ENCODE data around the gene HBM.
"Not testable (repeated sequence)": the region's sequence is repeated elsewhere in the genome, so short reads cannot be mapped to it uniquely, and the experiment has no call there.

Gene HBM

DNA sequence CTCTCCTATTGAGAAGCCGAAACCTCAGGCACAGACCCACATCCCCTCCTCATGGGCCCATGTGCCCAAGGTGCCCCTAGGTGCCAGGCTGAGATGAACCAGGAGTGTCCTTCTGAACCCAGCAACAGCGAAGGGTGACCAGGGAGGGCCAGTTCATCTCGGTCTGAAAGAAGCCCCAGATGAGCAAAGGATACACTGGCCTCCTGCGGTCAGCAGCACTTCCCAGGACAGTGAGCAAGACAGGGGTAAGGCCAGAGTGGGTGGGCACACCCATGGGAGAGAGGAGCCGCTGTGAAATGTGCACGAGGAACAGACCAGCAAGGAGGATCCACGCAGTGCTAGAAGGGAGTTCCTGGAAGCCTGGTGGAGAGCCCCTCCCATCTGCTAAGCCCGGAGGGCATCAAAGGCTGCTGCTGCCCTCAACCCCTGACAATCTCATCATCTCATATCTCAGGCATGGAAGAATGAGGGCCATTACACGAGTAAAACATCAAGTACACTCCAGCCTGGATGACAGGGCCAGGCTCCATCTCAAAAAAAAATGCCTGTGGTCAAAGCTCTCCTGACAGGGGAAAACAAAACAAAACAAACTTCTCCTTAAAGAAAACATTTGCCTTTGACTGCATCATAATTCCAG, 16.6 kb upstream of the HBM start:
- DNase-seq, result no peak

DNA sequence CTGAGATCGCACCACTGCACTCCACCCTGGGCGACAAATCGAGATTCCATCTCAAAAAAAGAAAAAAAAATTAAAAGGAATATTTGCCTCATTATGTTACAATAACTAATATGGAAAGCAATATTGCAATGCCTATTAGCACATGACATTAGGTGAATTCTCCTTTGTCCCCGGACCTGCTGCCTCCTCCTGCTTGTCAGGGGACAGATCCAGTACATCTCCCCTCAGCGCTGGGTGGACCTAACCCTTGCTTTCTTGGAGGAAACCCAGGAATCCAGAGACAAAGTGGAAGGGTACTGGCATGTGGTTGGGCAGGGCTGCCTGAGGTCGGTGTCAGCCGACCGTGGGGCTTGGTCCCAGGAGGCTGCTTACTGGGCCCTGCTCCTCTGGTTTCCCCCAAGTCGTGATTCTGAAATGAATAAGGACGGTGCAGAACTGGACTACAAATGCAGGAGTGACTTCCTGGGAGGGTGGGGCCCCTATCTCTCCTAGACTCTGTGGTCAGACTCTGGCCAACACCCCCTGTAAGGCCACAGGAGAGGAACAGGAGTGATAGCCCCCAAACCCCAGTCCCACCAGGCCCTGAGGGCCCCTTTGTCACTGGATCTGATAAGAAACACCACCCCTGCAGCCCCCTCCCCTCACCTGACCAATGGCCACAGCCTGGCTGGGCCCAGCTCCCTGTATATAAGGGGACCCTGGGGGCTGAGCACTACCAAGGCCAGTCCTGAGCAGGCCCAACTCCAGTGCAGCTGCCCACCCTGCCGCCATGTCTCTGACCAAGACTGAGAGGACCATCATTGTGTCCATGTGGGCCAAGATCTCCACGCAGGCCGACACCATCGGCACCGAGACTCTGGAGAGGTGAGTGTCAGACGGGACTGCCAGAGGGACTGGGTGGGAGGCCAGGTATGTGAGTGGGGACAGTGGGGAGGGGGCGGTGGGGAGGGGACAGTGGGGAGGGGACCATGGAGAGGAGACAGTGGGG, 13.3 kb upstream of the HBM start, which contains the start of gene HBZ:
Gene HBZ, plus strand, starts transcription at position 504 of the 988 bp plus-strand sequence. Its CDS starts 266 bp downstream, at position 770.
- DNase-seq, result no peak

GRCh38 chr16:153129-153521, 12.7 kb upstream of the HBM start:
- not testable (repeated sequence) for DNase-seq

GRCh38 chr16:153550-154216, 12.1 kb upstream of the HBM start:
- DNase-seq, result not testable (repeated sequence)

DNA sequence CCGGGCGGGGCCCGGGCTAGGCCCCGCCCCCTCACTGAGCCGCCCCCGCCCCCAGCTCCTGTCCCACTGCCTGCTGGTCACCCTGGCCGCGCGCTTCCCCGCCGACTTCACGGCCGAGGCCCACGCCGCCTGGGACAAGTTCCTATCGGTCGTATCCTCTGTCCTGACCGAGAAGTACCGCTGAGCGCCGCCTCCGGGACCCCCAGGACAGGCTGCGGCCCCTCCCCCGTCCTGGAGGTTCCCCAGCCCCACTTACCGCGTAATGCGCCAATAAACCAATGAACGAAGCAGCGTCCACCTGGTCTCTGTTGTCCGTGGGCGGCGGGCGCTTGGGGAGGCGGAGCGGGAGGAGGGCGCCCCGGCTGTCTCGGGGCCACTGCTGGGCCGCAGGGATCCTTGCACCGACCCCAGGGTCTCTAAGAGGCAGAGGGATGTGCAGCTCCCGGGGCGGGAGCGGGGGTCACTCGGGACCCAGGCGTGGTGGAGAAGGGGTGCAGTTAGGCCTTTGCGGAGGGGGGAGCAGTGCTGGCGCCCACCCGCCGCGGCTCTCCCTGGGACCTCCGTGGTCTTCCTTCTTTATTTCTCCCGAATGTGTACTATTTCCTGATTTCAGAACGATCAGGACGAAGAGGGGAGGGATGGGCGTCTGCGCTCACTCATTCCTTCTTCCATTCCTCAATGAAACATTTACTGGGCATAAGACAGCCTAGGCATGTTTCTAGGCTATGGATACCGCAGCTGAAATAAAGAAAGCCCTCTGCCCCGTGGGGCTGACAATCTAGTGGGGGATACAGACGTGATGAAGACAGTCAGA, 11.4 kb upstream of the HBM start:
- peak; percentile 65 for DNase-seq

DNA sequence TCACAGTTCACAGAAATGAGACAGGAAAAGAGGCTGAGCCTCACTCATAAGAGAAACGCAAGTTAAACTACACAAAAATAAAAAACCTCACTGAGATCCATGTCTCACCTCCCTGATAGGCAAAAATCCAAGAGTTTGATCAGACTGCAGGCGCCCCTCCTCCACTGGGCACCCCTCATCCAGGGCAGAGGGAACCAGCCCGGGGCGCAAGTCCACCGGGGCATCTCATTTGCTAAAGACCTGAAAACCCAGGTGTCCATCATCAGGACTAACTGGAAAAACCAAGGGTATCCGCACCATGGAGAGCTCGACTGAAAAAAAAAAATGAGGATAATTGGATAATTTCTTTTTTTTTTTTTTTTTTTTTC, 10.8 kb upstream of the HBM start:
- no peak for DNase-seq

DNA sequence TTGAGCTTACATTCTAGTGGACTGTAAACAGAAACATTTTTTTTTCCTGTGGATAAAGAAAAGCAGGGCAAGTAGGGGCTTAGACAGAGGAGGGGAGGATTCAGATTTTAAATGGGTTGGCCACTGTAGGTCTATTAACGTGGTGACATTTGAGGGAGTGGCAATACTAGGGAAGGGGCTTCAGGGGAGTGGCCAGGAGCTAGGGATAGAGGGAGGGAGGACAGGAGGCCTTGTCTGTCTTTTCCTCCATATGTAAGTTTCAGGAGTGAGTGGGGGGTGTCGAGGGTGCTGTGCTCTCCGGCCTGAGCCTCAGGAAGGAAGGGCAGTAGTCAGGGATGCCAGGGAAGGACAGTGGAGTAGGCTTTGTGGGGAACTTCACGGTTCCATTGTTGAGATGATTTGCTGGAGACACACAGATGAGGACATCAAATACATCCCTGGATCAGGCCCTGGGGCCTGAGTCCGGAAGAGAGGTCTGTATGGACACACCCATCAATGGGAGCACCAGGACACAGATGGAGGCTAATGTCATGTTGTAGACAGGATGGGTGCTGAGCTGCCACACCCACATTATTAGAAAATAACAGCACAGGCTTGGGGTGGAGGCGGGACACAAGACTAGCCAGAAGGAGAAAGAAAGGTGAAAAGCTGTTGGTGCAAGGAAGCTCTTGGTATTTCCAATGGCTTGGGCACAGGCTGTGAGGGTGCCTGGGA, 6.5 kb upstream of the HBM start:
- no peak for DNase-seq

DNA sequence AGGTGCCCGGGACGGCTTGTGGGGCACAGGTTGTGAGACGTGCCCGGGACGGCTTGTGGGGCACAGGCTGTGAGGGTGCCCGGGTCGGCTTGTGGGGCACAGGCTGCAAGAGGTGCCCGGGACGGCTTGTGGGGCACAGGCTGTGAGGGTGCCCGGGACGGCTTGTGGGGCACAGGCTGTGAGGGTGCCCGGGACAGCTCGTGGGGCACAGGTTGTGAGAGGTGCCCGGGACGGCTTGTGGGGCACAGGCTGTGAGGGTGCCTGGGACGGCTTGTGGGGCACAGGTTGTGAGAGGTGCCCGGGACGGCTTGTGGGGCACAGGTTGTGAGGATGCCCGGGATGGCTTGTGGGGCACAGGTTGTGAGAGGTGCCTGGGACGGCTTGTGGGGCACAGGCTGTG, 5.5 kb upstream of the HBM start:
- DNase-seq, result not testable (repeated sequence)

DNA sequence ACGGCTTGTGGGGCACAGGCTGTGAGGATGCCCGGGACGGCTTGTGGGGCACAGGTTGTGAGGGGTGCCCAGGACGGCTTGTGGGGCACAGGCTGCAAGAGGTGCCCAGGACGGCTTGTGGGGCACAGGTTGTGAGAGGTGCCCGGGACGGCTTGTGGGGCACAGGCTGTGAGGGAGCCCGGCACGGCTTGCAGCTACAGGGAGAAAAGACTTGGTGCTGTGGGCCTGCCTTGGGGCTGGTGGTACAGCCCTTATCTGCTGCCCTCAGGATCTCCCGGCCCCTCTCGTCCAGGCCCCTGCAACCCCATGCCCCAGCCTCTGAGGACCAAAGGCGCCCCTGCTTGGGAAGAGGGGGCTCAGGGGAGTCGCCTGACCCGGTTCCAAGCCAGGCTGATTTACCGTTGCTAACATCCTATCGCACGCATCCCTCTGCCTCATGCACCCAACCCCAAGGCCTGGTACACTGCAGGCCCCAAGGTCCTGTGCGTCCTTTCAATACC, 5.0 kb upstream of the HBM start:
- DNase-seq, result no peak

DNA sequence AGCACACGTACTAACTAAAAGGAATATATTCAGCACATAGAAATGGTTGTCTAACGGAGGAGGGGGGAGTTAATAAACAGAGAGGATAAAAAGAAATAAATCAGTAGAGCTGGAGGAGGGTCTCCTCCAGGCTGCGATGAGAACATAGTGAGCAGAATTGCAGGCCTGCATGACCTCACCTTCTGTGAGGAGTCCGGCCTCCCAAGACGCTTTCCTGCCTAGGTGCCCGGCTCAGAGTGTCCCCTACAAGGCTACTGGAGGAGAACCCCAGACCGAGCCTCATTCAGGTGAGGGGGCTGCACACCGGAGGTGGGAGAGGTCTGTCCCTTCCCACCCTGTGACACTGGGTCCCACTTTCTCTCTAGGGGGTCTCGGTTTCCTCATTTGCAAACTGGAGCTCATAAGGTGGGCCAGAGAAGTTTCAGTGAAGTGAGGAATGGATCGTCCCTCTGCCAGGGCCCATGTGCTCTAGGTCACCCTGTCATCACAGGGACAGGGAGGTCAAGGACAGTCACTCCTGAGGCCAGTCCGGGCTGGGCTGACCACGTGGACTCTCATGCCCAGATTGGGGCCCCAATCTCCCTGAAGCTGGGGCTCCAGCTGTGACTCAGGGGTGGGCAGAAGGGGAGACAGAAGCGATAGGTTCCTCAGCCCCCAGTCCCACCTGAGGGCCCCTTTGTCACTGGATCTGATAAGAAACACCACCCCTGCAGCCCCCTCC, 3.3 kb upstream of the HBM start:
- no peak for DNase-seq

- not testable (repeated sequence) for DNase-seq
These were observed 2.6 kb upstream of the HBM start for GRCh38 chr16:163139-163538.

- not testable (repeated sequence) for DNase-seq
These were observed 2.1 kb upstream of the HBM start for GRCh38 chr16:163696-164095.

DNA sequence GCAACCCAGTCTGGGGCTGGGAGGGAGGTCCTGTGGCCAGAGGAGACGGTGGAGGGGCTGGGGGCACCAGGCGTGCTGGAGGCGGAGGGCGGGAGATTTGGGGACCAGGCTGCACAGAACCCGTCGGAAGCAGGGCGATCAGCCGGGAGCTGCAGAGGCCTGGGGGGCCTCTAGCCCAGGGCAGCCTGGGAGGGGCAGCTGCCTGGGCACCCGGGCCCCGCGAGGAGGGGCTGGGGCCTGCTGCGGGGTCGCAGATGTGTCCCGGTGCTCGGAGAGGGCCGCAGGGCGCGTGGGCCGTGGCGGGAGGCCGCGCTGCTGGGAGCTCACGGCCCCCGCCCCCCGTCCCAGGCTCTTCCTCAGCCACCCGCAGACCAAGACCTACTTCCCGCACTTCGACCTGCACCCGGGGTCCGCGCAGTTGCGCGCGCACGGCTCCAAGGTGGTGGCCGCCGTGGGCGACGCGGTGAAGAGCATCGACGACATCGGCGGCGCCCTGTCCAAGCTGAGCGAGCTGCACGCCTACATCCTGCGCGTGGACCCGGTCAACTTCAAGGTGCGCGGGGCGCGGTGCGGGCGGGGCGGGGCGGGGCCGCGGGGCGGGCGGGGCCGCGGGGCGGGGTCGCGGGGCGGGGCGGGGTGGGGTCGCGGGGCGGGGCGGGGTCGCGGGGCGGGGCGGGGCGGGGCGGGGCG, 1.5 kb upstream of the HBM start:
- not testable (repeated sequence) for DNase-seq

GRCh38 chr16:164827-165538, 795 bp upstream of the HBM start:
- DNase-seq, result no peak

DNA sequence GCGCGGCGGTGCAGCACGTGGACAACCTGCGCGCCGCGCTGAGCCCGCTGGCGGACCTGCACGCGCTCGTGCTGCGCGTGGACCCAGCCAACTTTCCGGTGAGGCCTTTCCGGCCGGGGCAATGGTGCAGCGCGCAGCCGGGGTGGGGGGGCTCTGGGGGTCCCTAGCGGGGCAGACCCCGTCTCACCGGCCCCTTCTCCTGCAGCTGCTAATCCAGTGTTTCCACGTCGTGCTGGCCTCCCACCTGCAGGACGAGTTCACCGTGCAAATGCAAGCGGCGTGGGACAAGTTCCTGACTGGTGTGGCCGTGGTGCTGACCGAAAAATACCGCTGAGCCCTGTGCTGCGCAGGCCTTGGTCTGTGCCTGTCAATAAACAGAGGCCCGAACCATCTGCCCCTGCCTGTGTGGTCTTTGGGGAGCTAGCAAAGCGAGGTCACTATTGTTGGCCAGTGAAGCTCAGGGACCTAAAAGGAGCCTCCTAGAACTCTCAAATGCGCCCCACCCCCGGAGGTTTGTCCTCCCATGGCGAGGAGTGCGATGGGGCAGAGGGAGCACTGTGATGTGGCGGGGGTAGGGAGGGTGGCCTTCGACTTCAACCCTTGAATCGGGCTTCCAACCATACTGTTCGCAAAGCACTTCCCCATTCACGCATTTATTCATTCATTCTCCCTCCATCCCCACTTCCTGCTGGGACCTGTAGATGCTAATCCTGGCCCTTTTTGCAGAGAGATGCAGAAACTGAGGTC, 770 bp downstream of the HBM start:
- no peak for DNase-seq

- DNase-seq, result no peak
These were observed 1.4 kb downstream of the HBM start for GRCh38 chr16:167122-167690.

GRCh38 chr16:168424-168823, 2.6 kb downstream of the HBM start:
- DNase-seq, result no peak

GRCh38 chr16:169014-169413, 3.2 kb downstream of the HBM start:
- DNase-seq, result no peak

DNA sequence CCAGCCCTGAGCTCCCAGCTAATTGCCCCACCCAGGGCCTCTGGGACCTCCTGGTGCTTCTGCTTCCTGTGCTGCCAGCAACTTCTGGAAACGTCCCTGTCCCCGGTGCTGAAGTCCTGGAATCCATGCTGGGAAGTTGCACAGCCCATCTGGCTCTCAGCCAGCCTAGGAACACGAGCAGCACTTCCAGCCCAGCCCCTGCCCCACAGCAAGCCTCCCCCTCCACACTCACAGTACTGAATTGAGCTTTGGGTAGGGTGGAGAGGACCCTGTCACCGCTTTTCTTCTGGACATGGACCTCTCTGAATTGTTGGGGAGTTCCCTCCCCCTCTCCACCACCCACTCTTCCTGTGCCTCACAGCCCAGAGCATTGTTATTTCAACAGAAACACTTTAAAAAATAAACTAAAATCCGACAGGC, 4.3 kb downstream of the HBM start:
- not testable (repeated sequence) for DNase-seq

Measured in activated CD8-positive, alpha-beta memory T cell treated with anti-CD3 and anti-CD28 coated beads for 24 hours (primary cell).